DMS 273 treated with DMSO at 0.1 percent for 48 hours (cell line): Measurements from ENCODE around the gene HECTD4.
A peak's percentile ranks its signal among the peaks of the same experiment; 100 is the strongest.
"Not testable (repeated sequence)": the region's sequence is repeated elsewhere in the genome, so short reads cannot be mapped to it uniquely, and the experiment has no call there.

ENCODE experiments used
- DNase-seq: peaks from one replicate; lab custom pipeline; 2025; lab: John Stamatoyannopoulos, UW

Gene HECTD4

DNA sequence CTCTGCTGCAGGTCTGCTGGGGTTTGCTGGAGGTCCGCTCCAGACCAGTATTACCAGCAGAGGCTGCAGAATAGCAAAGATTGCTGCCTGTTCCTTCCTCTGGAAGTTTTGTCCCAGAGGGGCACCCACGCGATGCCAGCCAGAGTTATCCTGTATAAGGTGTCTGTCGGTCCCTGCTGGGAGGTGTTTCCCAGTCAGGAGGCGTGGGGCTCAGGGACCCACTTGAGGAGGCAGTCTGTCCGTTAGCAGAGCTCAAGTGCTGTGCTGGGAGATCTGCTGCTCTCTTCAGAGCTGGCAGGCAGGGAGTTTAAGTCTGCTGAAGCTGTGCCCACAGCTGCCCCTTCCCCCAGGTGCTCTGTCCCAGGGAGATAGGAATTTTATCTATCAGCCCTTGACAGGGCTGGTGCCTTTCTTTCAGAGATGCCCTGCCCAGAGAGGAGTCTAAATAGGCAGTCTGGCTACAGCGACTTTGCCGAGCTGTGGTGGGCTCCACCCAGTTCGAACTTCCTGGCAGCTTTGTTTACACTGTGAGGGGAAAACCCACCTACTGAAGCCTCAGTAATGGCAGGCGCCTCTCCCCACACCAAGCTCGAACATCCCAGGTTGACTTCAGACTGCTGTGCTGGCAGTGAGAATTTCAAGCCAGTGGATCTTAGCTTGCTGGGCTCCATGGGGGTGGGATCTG lies 223.6 kb downstream of the HECTD4 start:
- DNase-seq = not testable (repeated sequence)

GRCh38 chr12:112153893-112154219 lies 228.4 kb downstream of the HECTD4 start:
- DNase-seq = no peak

DNA sequence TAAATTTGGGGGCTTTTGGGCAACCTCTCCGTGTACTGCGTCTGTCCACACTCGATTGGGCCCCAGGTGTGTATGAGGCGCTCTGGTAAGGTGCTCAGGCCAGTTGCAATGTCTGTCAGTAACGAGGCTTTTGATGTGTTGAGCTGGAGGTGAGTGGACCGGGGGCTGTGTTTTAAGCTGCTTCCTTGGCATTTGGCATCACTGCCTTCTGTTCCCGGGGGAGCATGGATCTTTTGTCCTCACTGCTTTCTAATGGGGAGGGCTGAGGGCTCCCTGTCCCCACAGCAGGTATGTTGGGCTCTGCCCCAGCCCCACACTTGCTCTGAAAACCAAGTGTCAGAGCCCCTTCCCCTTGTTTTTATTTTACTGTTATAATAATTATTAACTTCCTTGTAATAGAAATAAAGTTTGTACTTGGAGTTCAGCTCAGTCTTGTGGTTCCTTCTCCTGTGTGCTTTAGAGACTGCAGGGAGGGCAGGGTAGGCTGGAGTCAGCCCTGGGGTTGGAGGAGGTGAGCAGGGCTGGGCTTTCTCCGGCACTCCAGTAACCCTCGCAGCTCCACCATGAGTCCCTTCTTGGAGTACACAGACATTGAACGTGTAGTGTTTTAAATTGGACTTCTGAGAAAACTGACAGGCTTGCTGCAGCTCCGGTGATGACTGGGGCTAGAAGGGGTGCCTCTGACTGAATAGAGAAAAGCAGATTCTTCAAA lies 228.9 kb downstream of the HECTD4 start:
- DNase-seq = no peak

- no peak for DNase-seq
Measured at GRCh38 chr12:112151766-112152541, 230.3 kb downstream of the HECTD4 start.

DNA sequence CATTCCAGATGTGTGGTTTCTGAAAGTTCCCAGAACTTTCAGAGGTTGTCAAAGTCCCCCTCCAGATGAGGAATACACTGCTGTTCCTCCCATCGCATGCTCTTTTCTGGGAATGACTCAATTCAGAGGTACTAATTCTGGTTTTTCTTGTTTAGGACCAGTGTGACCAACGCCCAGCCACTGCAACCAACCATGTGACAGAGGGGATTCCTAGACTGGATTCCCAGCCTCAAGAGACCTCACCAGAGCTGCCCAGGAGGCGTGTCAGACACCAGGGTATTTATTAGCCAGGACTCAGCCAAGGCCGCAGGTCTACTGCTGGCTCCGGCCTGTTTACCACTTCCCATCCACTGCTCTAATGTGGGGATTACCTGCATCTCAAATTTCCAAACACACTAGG lies 232.6 kb downstream of the HECTD4 start:
- DNase-seq = no peak

GRCh38 chr12:112148031-112148513 lies 234.2 kb downstream of the HECTD4 start:
- no peak for DNase-seq

GRCh38 chr12:112146123-112146522 lies 236.1 kb downstream of the HECTD4 start:
- no peak for DNase-seq

- DNase-seq = no peak
Measured at GRCh38 chr12:112140728-112141127, 241.5 kb downstream of the HECTD4 start.

GRCh38 chr12:112134731-112135130 lies 247.5 kb downstream of the HECTD4 start:
- DNase-seq = no peak

- no peak for DNase-seq
Measured at GRCh38 chr12:112133418-112133817, 248.8 kb downstream of the HECTD4 start.

DNA sequence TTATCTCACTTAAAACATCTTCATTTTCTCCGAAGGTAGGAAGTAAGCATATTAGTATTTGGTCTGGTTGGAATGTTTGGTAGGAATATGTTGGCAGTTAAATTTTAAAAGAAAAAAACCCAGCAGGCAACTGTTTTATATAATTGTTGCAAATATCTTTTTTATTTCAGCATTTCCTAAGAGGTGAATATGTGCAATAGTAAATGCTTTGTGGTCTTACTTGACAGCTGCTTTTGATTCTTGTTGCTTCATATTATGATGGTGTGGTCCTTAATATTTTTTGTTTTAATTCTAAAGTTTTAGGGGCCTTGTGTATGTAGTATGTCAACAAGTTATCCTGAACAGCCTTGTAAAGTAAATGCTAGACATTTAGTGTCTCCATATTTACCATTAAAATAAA lies 250.5 kb downstream of the HECTD4 start:
- DNase-seq = no peak

GRCh38 chr12:112130441-112130998 lies 251.7 kb downstream of the HECTD4 start:
- no peak for DNase-seq

GRCh38 chr12:112126911-112127310 lies 255.3 kb downstream of the HECTD4 start:
- no peak for DNase-seq

GRCh38 chr12:112126000-112126438 lies 256.2 kb downstream of the HECTD4 start:
- no peak for DNase-seq

GRCh38 chr12:112125250-112125999 lies 256.8 kb downstream of the HECTD4 start, which contains the start of gene TRAFD1:
Gene TRAFD1, plus strand, starts transcription at chr12:112125560. Its CDS starts 4,963 bp downstream, at chr12:112130523.
- DNase-seq = peak; percentile 76

- no peak for DNase-seq
Measured at GRCh38 chr12:112124918-112125249, 257.3 kb downstream of the HECTD4 start.

DNA sequence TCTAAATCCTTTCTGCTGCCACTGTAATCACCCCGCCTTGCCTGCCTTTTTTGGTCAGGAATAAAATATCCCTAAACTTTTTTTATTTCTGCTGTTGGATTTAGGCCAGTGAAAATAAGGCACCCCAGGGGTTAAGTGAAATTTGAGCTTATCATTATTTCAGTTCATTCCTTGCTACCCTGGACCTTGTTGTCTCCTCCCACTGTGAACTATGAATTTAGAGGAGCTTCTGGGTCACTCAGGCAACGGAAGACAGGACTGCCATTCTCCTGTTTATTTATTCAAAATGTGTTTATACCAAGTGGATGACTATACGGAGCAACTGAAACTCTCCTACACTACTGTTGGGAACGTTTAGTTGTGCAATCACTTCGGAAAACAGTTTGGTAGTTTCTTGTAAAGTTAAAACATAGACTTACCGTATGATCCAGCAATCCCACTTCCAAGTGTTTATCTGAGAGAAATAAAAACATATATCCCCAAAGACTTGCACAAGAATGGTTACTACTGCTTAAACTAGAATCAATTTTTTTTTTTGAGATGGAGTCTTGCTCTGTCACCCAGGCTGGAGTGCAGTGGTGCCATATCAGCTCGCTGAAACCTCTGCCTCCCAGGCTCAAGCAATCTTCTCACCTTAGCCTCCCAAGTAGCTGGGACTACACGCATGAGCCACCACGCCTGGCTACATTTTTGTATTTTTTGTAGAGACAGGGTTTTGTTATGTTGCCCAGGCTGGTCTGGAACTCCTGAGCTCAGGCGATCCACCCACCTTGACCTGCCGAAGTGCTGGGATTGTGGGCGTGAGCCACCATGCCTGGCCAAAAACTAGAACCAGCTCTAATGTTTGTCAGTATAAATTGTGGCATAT lies 259.2 kb downstream of the HECTD4 start:
- peak; percentile 33 for DNase-seq

- DNase-seq = peak; percentile 78
Measured at GRCh38 chr12:112121780-112122565, 260.3 kb downstream of the HECTD4 start.

- DNase-seq = no peak
Measured at GRCh38 chr12:112117685-112118084, 264.5 kb downstream of the HECTD4 start.
